ENCODE data around the gene WAC.

DNA sequence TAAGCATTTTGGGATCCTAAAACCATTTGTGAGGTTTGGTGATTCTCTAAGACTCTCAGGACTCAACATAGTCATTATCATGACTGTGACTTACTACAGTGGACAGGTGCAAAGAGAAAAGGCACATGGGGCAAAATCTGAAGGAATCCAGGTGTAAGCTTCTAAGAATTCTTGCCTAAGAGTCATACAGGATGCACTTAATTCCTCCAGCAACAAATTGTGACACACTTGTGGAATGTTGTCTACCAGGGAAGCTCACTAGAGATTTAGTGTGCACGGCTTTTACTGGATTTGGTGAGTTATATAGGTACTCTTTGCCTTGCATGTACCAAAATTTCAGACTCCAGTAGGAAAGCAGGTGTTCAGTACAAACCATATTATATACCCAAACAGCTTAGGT is 47.9 kb downstream of the WAC start:
- TF ChIP-seq BHLHE40 (IDR thresholded peaks at IDR 0.05; ENCODE audit: borderline replicate concordance) (no peak), SP1 (IDR thresholded peaks at IDR 0.05) (no peak), FOXM1 (IDR thresholded peaks at IDR 0.05; ENCODE audit: borderline replicate concordance) (no peak), FOXA1 (IDR thresholded peaks at IDR 0.05) (no peak), TARDBP (IDR thresholded peaks at IDR 0.05) (no peak), ARNT (IDR thresholded peaks at IDR 0.05) (no peak), L3MBTL2 (conservative IDR thresholded peaks at IDR 0.05) (no peak), FOXK2 (IDR thresholded peaks at IDR 0.05) (no peak), ELF4 (IDR thresholded peaks at IDR 0.05) (no peak), SUZ12 (IDR thresholded peaks at IDR 0.05) (no peak), HDGF (IDR thresholded peaks at IDR 0.05; ENCODE audit: borderline replicate concordance) (no peak), LEF1 (IDR thresholded peaks at IDR 0.05; ENCODE audit: borderline replicate concordance) (no peak), ZNF384 (IDR thresholded peaks at IDR 0.05) (no peak)
